HG03575 (cell line): ENCODE measurements around the gene PPP2R2D.
"Not testable (repeated sequence)": the region's sequence is repeated elsewhere in the genome, so short reads cannot be mapped to it uniquely, and the experiment has no call there.

Experiments used
- ATAC-seq: cut with Tn5 transposase; IDR thresholded peaks from one replicate; pipeline ENCODE4 v1.9.1; 2021; ENCODE audit not compliant: unreplicated experiment, insufficient number of reproducible peaks, low FRiP score; ENCODE audit errors: extremely low read depth

Gene PPP2R2D

GRCh38 chr10:131901181-131901829, 497 bp downstream of the PPP2R2D start:
- ATAC-seq, result no peak

- no peak for ATAC-seq
Measured at GRCh38 chr10:131902211-131902610, 1.4 kb downstream of the PPP2R2D start.

- ATAC-seq, result no peak
Measured at GRCh38 chr10:131902691-131903090, 1.9 kb downstream of the PPP2R2D start.

GRCh38 chr10:131905267-131905571, 4.4 kb downstream of the PPP2R2D start:
- ATAC-seq, result no peak

- no peak for ATAC-seq
Measured at GRCh38 chr10:131905603-131906268, 4.9 kb downstream of the PPP2R2D start.

- no peak for ATAC-seq
Measured at GRCh38 chr10:131906269-131906639, 5.4 kb downstream of the PPP2R2D start.

GRCh38 chr10:131907679-131908078, 6.9 kb downstream of the PPP2R2D start:
- no peak for ATAC-seq

- ATAC-seq, result no peak
Measured at GRCh38 chr10:131908151-131908550, 7.3 kb downstream of the PPP2R2D start.

GRCh38 chr10:131909014-131909808, 8.4 kb downstream of the PPP2R2D start:
- ATAC-seq, result no peak

GRCh38 chr10:131909929-131910328, 9.1 kb downstream of the PPP2R2D start:
- no peak for ATAC-seq

GRCh38 chr10:131910663-131911314, 10.0 kb downstream of the PPP2R2D start:
- no peak for ATAC-seq

GRCh38 chr10:131911451-131911850, 10.6 kb downstream of the PPP2R2D start:
- no peak for ATAC-seq

GRCh38 chr10:131912620-131913019, 11.8 kb downstream of the PPP2R2D start:
- ATAC-seq, result no peak

- ATAC-seq, result no peak
Measured at GRCh38 chr10:131915484-131915883, 14.7 kb downstream of the PPP2R2D start.

- ATAC-seq, result no peak
Measured at GRCh38 chr10:131915990-131916766, 15.4 kb downstream of the PPP2R2D start.

- not testable (repeated sequence) for ATAC-seq
Measured at GRCh38 chr10:131916767-131917160, 16.0 kb downstream of the PPP2R2D start.

- not testable (repeated sequence) for ATAC-seq
Measured at GRCh38 chr10:131917496-131917895, 16.7 kb downstream of the PPP2R2D start.

GRCh38 chr10:131919461-131919860, 18.7 kb downstream of the PPP2R2D start:
- not testable (repeated sequence) for ATAC-seq

- no peak for ATAC-seq
Measured at GRCh38 chr10:131920151-131920550, 19.3 kb downstream of the PPP2R2D start.
